Fibroblast of peridontal ligament (primary cell): Measurements from ENCODE around the gene C11orf21.

Experiments
- DNase-seq: peaks from one replicate; pipeline ENCODE4 v3.0.0-alpha.2; 2010; ENCODE audit errors: extremely low read depth

C11orf21 gene

DNA sequence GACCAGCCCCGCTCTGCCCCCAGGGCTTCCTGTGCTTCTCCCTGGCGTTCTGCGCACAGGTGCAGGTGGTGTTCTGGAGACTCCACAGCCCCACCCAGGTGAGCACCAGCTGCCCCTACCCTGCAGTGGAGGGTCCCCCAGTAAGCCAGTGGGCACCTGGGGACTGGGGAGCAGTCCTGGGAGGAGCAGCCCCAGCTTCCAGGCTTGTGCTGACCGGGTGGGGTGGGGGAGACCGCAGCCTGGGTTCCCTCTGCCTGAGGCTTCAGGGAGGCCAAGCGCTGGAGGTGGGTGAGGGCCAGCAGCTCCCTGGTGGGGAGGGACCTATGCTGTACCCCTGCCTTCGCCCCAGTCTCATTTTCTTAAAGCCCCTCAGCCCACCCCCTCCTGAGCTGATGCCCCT lies 7.0 kb upstream of the C11orf21 start:
- DNase-seq = no peak

DNA sequence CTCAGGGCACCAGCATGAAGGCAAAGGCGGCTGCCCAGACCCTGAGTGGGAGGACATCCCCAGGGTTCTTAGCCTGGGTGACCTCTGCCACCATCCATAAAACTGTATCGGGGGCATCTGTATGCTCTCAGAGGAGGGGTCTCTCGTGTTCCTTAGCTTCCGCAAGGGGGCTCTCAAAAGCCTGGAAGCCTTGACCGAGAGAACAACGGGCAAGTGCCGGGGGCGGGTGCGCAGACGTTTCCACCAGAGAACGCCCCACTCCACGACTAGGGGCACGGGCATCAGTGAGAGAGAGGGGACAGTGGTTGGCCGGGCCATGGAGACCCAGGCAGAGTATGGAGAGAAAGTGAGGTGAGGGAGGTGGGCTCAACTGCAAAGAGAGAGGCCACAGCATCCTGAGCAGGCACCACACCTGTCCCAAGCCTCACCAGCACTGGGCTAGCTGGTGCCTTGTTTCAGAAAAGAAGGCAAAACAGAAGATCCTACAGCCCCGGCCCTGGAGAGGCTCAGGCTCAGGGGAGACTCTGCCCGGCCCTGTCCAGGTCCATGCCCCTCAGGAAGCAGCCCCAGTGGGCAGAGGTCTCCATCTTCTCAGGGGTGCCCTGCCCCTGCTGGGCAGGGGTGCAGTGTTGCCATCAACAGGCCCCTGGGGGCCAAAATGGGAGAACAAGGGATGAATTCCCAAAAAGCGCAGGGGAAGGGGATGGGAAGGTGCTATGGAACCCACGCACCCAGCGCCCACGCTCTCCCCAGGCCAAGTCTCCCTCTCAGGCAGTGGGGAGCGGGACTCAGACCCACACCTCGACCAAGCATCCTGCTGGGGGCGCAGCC lies 6.0 kb upstream of the C11orf21 start:
- DNase-seq = no peak

DNA sequence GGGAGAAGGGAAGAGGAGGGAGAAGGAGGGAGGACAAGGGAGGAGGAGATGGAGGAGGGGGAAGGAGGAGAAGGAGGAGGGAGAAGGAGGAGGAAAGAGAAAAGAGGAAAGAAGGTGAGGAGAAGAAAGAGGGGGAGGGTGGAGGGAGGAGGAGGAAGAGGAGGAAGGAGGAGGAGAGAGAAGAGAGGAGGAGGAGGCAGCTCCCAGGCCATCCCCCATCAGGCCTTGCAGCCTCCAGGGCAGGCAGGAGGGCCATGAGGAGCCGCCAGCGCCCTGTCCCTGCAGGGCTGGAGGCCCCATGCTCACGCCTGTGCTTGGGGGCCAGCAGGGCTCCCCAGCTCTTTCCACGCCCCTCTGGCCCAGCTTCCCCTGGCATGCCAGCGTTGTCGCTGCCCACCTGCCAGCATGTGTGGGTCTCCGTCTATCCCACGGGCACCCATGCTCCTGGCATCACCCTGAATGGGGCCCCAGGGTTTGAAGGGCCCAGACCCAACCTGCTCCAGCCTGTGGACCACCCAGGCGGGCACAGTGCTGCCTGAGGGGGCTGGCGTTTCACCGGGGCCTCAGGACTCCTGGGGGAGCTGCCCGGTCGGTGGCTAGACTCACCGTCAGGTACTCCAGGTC lies 5.3 kb upstream of the C11orf21 start:
- DNase-seq = no peak

DNA sequence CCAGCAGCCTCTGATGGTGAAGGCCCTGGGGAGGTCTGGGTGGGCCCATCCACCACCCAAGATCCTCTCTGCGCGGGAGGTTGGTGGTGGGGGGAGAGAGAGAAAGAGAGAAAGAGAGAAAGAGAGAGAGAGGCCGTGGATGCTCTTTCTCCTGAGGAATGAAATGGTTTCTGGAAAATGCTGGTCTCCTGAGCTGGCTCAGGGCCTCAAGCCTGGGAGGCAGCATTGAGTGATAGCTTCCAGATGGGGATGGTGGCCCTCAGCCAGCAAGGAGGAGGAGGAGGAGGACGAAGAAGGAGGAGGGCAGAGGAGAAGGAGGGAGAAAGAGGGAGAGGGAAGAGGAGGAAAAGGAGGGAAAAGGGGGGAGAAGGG lies 4.7 kb upstream of the C11orf21 start:
- DNase-seq = peak; percentile 92

DNA sequence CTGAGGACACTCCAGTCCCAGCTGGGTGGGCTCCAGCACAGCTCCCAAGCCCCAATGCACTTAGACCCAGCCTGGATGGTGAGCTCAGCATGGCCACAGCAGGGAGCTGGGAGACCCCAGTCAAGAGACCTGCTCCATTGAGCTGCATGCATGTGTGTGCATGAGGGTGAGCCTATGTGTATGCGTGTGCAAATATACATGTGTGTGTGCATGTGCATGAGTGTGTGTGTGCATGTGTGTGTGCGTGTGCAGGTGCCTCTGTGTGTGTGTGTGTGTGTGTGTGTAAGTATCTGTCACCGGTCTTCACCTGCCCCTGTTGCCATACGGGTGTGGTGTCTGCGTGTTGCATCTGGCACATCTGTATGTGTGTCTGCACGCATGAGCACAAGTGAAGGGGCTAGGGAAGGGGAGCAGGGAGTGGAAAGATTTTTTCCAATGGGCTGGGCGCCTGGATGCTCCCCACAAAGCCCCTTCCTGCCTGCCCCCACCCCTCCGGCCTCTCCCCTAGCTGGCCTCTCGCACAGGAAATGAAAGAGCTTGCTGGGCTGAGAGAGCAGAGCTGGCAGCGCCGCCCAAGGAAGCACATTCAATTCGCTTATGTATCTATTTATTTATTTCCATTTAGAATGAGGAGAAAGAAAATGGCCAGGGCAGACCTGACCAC lies 4.2 kb upstream of the C11orf21 start:
- DNase-seq = no peak

DNA sequence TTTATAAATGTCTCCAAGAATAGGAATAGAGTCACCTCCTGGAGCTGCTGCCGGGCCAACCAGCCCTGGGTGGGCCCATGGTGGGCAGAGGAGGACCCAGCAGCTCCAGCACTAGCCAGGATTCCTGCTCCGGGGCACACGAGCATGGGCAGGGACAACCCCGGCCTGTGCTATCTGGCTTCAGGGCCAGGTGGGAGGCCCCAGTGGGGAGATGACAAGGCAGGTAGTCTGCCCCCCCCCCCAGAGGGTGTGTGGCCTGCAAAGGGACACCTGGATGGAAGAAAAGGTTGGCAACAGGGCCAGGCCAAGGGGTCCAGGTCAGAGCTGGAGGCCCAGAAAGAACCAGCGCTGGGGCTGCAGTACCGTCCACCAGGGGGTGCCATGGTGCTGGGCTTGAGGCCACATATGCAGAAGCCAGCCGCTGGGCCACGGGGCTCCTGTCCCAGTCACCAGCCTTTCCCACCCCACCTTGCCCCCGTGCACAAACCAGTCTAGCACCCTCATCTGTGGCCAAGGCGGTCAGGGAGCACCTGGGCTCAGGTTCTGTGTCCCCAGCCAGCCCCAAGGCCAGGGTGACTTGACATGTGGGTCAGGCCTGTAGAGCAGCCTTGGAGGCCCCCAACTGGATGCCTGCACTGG lies 3.5 kb upstream of the C11orf21 start:
- DNase-seq = peak; percentile 66

DNA sequence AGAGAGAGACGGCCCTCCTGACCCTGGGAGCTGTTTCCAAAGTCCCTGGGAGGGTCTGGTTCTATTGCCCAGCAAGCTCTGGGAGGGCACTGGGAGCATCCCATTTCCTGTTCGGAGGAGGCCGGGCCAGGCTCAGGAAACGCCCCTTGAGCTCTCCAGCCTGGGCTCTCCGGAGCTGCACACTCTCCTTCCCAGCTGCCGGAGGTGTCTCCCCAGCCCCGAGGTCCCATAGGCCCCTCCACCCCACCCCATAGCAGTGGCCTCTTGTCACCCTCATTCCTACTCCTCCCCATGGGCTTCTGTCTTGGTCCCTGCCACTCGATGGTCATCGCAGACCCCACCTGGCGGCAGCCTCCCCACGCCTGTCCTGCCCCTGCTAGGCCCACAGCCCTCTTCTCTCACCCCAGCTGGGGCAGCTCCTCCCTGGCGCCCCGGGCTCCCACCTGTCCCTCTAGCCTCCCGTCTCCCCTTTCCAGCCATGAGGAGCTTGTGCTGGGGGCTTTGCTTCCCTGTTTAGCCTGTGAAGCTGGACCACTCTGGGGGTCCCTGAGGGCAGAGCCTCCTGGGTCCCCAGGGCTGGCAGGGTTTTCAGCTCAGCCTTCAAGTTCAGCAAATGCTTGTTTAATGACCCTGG lies 2.9 kb upstream of the C11orf21 start:
- peak; percentile 22 for DNase-seq

DNA sequence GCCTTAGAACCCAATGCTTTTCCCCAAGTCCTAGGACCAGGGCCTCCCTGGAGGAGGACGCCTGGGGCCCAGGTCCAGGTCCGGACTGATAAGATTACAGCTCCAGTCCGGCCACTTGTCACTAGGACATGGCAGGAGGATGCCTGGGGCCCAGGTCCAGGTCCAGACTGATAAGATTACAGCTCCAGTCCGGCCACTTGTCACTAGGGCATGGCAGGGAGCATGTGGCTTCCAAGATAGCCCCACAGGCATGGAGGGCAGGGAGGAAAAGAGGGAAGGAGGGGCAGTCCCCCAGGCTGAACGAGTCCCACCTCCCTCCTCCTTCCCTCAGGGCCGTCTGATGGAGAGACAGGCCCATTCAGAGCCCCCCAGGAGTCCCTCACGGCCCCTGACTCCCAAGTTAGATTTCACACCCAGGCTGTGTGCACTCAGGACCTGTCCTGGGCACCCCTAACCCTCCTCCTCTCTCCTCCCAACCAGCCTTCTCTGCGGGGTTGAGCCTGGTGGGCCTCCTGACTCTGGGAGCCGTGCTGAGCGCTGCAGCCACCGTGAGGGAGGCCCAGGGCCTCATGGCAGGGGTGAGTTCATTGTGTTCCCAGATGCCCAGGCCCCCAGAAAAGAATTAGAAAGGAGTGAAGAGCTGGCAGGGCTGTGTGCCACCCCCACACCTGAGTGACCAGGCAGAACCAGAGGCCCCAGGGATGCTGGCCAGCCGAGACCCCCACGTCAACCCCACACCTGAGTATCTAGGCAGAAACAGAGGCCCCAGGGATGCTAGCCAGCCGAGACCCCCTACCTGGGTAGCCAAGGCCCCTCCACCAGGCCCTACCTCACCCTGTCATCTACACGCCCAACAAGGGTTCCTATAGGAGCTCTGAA lies 2.1 kb upstream of the C11orf21 start:
- DNase-seq = no peak

DNA sequence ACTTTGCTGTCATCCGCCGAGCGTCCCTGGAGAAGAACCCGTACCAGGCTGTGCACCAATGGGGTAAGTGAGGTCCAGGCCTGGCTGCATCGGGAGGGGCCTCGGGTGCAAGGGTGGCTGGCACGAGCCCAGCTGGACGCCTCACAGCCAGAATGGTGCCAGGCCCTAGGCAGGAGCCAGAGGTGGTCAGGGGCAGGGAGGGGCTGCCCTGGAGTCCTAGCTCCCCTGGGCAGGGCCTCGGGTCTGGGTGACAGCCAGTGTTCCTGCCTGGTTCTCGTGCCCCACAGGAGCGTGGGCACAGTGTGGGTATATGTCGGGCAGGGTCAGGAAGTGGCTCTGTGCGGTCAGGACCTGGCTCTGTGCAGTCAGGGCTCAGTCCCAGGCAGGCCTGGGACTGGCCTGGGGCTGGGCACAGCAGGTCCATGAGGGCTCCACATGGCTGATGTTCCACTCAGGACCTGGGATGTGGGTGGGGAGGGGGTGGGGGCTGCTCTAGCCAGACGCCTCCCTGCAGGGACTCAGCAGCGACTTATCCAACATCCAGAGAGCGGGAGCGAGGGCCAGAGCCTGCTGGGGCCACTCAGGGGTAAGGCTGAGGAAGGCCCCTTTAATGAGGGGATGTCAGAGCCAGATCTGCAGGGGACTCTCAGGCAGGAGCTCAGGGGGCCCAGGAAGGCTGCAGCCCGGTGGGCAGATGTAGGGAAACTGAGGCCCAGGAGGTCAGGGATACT lies 1.3 kb upstream of the C11orf21 start:
- no peak for DNase-seq

DNA sequence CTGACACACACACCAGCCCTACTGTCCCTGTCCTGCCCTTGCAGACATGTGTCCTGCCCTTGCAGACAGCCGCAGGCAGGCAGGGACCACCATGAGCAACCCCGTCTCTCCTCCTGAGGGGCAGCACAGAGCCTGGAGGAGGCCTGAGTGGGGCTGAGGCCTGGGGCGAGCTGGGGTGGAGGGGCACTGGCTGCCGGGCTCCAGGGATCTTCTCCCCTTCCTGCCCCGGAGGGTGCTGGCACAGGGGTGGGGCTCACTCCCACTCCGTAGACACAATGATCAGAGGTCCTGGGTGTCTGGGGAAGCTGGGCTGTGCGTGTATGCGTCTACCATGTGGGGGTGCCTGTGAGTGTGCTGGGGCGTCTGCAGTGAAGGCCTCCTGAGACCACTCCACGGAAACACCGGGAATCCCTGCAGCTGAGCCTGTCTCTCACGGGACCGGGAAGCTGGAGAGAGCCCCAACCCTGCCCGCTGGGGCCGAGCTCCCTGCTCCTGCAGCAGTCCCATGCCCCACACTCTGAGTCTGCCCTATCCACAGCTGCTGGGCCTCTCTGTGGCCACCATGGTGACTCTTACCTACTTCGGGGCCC lies 683 bp upstream of the C11orf21 start:
- no peak for DNase-seq

DNA sequence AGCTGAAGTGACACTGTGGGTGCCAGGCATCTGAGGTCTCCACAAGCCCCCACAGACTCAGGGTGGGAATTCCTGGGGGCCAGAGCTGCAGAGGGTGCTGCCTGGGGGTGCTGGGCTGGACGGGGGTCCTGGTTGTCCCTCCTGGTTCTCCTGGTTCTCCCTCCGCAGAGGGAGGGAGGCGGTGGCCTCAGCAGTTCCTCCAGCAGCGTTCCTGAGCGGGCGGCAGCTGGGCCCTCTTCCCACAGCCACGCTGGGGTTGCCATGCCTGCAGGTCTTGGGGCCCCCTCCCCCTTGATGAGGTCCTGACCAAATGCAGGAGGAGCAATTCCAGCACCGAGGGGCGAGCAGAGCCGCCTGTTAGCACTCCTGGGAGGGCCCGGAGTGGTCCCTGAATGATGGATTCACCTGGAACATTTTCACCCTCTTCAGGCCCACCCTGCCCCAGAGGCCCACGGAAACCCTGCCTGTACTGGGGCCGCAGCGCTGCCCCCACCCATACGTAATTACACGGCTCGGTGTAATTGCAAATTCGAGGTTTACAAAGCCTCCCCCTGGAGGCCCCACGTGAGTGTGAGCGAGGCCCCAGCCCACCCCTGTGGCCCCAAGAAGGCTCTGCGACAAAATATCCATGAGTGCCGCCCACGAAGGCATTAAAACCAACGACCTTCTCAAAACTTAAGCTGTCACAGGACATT lies 635 bp downstream of the C11orf21 start:
- DNase-seq = no peak

DNA sequence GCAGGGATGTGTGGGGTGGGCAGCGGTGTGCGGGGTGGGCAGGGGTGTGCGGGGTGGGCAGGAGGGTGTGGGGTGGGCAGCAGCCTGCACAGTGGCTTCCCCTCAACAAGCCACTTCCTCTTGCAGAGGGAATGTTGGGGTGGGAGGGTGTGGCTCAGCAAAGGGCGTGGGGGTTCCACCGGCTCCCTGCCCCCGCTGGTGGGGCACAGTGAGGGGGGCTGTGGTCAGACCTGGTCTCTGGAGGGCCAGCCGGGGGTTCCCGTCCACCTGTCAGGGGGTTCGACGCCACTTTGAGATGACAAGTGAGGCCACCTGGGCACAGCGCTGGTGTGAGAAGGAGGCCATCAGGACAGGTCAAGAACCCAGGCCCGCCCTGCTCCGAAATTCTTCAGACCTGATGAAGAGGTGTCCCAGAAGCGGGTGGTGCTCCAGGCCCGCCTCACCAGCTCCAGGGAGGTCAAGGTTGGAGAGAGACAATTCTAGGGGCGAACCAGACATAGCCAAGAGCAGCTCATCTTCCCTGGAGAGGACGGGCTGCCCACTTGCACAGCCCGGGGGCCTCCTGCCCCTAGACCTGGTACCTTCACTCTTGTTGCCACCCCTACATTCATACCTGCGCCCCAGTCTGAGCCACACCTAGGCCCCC lies 1.3 kb downstream of the C11orf21 start:
- DNase-seq = no peak

DNA sequence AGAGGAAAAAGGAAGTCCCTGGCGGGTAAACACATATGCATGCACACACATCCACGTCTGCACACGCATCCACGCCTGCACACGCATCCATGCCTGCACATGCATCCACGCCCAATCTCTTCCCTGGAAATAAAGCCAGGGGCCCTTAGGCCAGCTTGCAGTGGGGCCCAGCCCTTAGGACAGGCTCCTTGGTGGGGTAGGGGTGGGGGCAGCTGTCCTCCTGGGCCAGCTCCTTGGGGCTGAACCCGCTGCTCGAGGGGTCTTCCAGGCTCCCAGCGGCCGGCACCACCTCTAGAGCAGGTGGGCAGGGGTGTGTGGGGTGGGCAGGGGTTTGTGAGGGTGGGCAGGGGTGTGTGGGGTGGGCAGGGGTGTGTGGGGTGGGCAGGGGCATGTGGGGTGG lies 1.9 kb downstream of the C11orf21 start:
- DNase-seq = no peak

DNA sequence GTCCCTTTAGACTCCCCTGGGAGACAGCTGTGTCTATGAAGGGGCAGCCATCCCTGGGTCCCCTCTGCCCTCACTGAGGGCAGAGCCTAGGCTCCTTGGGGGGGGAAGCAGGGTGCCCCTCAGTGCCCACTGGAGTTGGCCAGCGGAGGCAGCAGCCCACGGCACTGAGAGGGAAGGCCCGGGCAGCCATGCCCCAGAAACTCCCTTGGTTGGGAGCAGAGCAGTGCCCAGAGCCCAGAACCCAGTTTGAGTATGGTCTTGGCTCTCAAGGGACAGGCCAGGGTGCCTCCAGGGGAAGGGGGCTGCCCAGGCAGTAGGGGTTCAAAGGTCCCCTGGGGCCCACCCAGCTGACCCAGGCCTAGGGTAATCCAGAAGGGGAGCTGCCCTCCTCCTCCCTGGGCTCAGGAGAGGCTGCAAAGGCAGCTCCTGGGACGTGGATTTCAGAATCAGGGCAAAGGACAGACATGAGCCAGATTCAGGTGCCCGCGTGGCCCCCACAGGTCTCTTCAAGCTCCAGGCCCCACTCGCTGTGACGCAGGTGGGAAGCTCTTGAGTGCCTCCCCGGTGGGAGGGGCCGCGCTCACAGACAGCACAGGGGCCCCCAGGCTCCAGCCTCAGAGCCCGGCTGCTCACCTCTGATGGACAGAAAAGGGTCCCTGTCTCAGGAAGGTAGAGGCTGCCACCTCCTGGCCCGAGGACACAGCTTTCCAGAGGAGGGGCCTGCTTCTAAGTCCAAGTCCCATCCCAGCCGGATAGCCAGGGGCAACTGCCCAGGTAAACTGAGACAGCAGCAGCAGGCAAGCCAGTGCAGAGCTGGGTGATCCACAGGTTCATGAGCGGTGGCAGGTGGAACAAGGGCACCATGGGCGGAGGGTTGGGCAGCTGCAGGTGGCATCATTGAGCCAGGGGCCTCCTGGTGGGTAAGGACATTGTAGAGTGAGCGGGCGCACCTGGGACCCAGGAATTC lies 2.6 kb downstream of the C11orf21 start:
- no peak for DNase-seq

DNA sequence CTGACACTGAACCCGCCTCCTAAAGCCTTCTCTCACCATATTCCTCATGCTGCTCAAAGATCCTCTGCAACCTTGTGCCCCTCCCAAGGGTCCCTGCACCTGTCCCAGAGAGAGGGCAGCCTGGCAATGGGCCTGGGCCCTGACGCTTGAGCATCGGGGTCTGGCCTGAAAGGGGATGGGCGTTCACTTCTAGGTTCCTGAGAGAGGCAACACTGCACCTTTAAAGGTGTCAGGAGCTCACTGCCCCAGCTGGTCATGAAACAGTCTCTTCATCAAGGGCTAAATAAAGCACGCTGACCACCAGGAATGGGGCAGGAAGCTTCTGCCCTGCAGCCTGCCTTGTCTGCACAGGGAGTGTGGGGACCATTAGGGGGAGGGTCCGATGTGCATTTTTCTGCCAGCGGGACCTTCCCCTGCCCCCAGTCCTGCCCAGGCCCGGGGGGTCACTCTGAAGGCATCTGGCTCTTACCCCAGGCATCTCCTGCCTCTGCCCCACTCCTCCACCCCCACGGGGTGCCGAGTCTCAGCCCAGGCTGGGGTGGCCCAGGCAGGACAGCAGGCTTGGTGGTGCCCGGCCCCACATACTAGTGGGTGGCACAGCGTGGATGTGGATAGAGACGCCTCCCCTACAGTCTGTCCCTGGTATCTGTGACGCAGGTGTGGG lies 3.5 kb downstream of the C11orf21 start:
- DNase-seq = no peak

DNA sequence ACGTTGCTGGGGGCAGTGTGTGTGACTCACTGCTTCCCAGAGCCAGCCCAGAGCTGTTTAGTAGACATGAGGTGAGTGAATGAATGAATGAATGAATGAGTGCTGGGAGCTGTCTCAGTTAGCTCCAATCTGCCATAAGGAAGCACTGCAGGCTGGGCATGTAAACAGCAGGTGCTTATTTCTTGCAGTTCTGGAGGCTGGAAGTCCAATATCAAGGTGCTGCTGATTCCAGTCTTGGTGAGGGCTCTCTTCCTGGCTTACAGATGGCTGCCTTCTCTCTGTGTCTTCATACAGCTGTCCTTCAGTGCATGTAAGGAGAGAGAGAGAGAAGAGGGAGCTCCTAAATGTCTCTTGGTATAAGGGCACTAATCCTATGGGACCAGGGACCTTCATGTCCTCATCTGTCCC lies 4.1 kb downstream of the C11orf21 start:
- DNase-seq = no peak
